ENCODE measurements around the gene KLF6.

DNA sequence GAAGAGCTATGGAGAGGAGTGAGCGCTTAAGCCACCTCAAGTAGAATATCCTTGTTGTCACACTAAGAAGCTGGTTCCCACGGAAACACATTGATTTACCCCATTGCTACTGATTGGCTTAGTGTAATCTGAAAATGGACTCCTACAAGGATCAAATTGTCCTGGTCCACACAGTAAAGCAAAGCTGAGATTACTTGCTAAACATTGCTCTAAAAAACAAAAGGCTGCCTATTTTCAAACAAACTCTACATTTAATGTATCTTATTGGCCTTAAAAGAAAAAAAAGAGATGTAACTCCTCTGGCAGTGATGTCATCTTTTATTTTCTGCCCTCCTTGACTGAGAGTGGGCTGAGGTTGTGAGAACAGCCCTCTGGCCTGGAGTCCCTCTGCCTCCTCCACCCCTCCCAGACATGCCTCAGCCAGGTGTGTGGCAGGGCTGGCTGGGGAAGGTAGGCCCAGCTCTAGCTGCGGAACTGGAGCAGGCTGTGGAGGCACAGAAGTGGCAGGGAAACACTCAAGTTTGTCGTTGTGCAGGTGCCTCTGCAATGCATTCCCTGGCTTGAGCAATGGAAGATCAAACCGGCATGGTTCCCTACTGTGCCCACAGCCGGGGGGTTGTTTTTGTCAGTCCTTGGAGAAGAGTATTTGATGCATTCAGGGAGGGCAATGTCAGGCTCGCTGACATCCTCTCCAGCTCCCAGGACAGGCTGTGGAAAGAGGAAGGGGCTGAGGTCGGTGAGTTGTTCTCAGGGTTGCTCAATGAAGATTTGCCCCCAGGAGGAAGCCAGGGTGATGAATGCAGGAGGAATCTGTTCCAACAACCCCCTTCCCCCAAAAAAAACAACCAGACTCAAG, 9.1 kb downstream of the KLF6 start:
- TF ChIP-seq, protein P1, sequence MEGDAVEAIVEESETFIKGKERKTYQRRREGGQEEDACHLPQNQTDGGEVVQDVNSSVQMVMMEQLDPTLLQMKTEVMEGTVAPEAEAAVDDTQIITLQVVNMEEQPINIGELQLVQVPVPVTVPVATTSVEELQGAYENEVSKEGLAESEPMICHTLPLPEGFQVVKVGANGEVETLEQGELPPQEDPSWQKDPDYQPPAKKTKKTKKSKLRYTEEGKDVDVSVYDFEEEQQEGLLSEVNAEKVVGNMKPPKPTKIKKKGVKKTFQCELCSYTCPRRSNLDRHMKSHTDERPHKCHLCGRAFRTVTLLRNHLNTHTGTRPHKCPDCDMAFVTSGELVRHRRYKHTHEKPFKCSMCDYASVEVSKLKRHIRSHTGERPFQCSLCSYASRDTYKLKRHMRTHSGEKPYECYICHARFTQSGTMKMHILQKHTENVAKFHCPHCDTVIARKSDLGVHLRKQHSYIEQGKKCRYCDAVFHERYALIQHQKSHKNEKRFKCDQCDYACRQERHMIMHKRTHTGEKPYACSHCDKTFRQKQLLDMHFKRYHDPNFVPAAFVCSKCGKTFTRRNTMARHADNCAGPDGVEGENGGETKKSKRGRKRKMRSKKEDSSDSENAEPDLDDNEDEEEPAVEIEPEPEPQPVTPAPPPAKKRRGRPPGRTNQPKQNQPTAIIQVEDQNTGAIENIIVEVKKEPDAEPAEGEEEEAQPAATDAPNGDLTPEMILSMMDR (IDR thresholded peaks at IDR 0.05), result no peak
- peak in 1 of 2 donors; percentile 10 for TF ChIP-seq POLR2A (IDR thresholded peaks at IDR 0.05)

Measured in Peyer's patch (tissue), 4 donors.